ENCODE data around the gene CYREN. TPM values are rescaled to one million over a fixed set of nuclear protein-coding genes. Genes with fewer than 3 reads are reported as not detected.

Gene CYREN
- total RNA-seq, 1 experiment from 2014 or later, result 70.5 TPM

- CTCF ChIA-PET, result interaction anchor here (0.6 kb wide), 1 partner anchor 478 kb away, joined by 10 read pairs; no protein-coding TSS in a partner anchor
- intact Hi-C loops (cut with micrococcal nuclease; ENCODE audit: unreplicated experiment), result no loop called here
- peaks cover 11% of the 10 kb centered on the region for H3K9me3 ChIP-seq (ENCODE audit: insufficient read depth, low read depth)
- peaks cover 26% of the 10 kb centered on the region for H3K36me3 ChIP-seq (ENCODE audit: low read depth)
- TF ChIP-seq EZH2 (IDR thresholded peaks at IDR 0.05; ENCODE audit: low read depth), result no peak
- TF ChIP-seq, protein P1, sequence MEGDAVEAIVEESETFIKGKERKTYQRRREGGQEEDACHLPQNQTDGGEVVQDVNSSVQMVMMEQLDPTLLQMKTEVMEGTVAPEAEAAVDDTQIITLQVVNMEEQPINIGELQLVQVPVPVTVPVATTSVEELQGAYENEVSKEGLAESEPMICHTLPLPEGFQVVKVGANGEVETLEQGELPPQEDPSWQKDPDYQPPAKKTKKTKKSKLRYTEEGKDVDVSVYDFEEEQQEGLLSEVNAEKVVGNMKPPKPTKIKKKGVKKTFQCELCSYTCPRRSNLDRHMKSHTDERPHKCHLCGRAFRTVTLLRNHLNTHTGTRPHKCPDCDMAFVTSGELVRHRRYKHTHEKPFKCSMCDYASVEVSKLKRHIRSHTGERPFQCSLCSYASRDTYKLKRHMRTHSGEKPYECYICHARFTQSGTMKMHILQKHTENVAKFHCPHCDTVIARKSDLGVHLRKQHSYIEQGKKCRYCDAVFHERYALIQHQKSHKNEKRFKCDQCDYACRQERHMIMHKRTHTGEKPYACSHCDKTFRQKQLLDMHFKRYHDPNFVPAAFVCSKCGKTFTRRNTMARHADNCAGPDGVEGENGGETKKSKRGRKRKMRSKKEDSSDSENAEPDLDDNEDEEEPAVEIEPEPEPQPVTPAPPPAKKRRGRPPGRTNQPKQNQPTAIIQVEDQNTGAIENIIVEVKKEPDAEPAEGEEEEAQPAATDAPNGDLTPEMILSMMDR (conservative IDR thresholded peaks at IDR 0.05), result no peak
- peaks cover 26% of the 10 kb centered on the region for H3K4me1 ChIP-seq (replicated peaks; ENCODE audit: insufficient read depth)
- POLR2A ChIA-PET (ENCODE audit: unreplicated experiment), result interaction anchor here (0.6 kb wide), 3 partner anchors 13 to 1429 kb away, joined by 3 to 4 read pairs (median 4); no protein-coding TSS in a partner anchor
- H3K27ac ChIP-seq, result no peak overlapping the region
- H4K20me1 ChIP-seq (ENCODE audit: insufficient read depth), result 0 out of 2 replicates have a peak, but pooled peaks cover 7% of the 10 kb centered on the region
- no peak overlapping the region for H2AFZ ChIP-seq
- H3K4me2 ChIP-seq, result no peak overlapping the region
- BruUV-seq (replicated peaks), result no TSS peak
- no peaks in the 10 kb centered on the region for H3K27me3 ChIP-seq (ENCODE audit: insufficient read depth, low read depth)
- no peaks in the 10 kb centered on the region for H3K9me2 ChIP-seq (ENCODE audit: insufficient read depth)
- peaks cover 9% of the 10 kb centered on the region for H3F3A ChIP-seq (ENCODE audit: insufficient read depth, low read depth)
- H3K4me3 ChIP-seq, result no peak overlapping the region
- no peak for DNase-seq
- H3K79me2 ChIP-seq (ENCODE audit: low read depth), result peaks cover 22% of the 10 kb centered on the region
Measured at GRCh38 chr7:135164357-135165061, 6.0 kb downstream of the CYREN start.

DNA sequence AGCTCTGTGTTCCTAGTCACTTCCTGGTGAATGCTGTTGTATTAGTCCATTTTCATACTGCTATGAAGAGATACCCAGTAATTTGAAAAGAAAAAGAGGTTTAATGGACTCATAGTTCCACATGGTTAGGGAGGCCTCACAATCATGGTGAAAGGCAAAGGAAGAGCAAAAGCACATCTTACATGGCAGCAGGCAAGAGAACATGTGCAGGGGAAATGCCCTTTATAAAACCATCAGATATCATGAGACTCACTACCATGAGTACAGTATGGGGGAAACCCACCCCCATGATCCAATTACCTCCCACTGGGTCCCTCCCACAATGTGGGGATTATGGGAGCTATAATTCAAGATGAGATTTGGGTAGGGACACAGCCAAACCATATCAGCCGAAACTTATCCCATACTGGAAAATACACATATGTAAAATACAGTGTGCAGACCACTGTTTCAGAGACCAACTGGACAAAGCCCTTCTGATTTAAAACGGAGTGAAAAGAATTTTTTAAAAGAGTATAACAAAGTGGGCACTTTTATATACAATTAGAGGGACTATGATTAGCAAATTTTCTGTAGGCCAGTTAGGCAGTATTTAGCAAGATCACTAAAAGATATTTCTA, 8.0 kb downstream of the CYREN start:
- 0 out of 2 replicates have a peak, but pooled peaks cover 5% of the 10 kb centered on the region for H3F3A ChIP-seq (ENCODE audit: insufficient read depth, low read depth)
- no peaks in the 10 kb centered on the region for H3K9me2 ChIP-seq (ENCODE audit: insufficient read depth)
- peaks cover 20% of the 10 kb centered on the region for H3K9me3 ChIP-seq (ENCODE audit: insufficient read depth, low read depth)
- H3K27ac ChIP-seq, result no peak overlapping the region
- TF ChIP-seq EZH2 (IDR thresholded peaks at IDR 0.05; ENCODE audit: low read depth), result no peak
- TF ChIP-seq, protein P1 (conservative IDR thresholded peaks at IDR 0.05), result no peak
- no peaks in the 10 kb centered on the region for H3K27me3 ChIP-seq (ENCODE audit: insufficient read depth, low read depth)
- no peak overlapping the region for H3K4me3 ChIP-seq
- H3K79me2 ChIP-seq (ENCODE audit: low read depth), result 0 out of 2 replicates have a peak, but pooled peaks cover 5% of the 10 kb centered on the region
- no TSS peak for BruUV-seq (replicated peaks)
- peaks cover 14% of the 10 kb centered on the region for H3K4me1 ChIP-seq (replicated peaks; ENCODE audit: insufficient read depth)
- intact Hi-C loops (cut with micrococcal nuclease; ENCODE audit: unreplicated experiment), result no loop called here
- H2AFZ ChIP-seq, result no peak overlapping the region
- POLR2A ChIA-PET (ENCODE audit: unreplicated experiment), result interaction anchor here (0.6 to 0.7 kb wide), 4 partner anchors 13 to 808 kb away, joined by 3 to 6 read pairs (median 4); no protein-coding TSS in a partner anchor
- no peaks in the 10 kb centered on the region for H4K20me1 ChIP-seq (ENCODE audit: insufficient read depth)
- no peak overlapping the region for H3K4me2 ChIP-seq
- H3K36me3 ChIP-seq (ENCODE audit: low read depth), result peaks cover 27% of the 10 kb centered on the region
- no peak for DNase-seq
- CTCF ChIA-PET, result no interaction called here

- BruUV-seq (replicated peaks), result no TSS peak
- Histone ChIP-seq H3K9me3 (ENCODE audit: insufficient read depth, low read depth) (peaks cover 26% of the 10 kb centered on the region), H3K79me2 (ENCODE audit: low read depth) (no peaks in the 10 kb centered on the region), H3K27me3 (ENCODE audit: insufficient read depth, low read depth) (no peaks in the 10 kb centered on the region), H3K4me1 (replicated peaks; ENCODE audit: insufficient read depth) (peaks cover 14% of the 10 kb centered on the region), H3F3A (ENCODE audit: insufficient read depth, low read depth) (0 out of 2 replicates have a peak, but pooled peaks cover 5% of the 10 kb centered on the region), H3K4me2 (no peak overlapping the region), H3K4me3 (no peak overlapping the region), H3K36me3 (ENCODE audit: low read depth) (peaks cover 18% of the 10 kb centered on the region), H3K27ac (no peak overlapping the region), H2AFZ (no peak overlapping the region), H3K9me2 (ENCODE audit: insufficient read depth) (no peaks in the 10 kb centered on the region), H4K20me1 (ENCODE audit: insufficient read depth) (no peaks in the 10 kb centered on the region)
- ChIA-PET POLR2A (ENCODE audit: unreplicated experiment) (interaction anchor here (0.6 to 0.7 kb wide), 2 partner anchors 13 to 809 kb away, joined by 3 to 6 read pairs; no protein-coding TSS in a partner anchor), CTCF (no interaction called here)
- no peak for TF ChIP-seq EZH2 (IDR thresholded peaks at IDR 0.05; ENCODE audit: low read depth)
- TF ChIP-seq, protein P1 (conservative IDR thresholded peaks at IDR 0.05), result no peak
- no peak for DNase-seq
- intact Hi-C loops (cut with micrococcal nuclease; ENCODE audit: unreplicated experiment), result no loop called here
Measured at GRCh38 chr7:135161669-135162068, 8.8 kb downstream of the CYREN start.
